OCI-LY1 (cell line): ENCODE results near the gene CIPC.

ENCODE experiments used
- H2AFZ ChIP-seq: fragments of 200-600 bp; sonication (generic), shearing (Covaris generic); 2 replicates; pipeline ENCODE4 v1.6.0; 2014; ENCODE audit warnings: antibody characterized with exemption, mild to moderate bottlenecking, low read length
- H3F3A ChIP-seq: fragments of 200-600 bp; sonication (generic), shearing (Covaris generic); 2 replicates; pipeline ENCODE4 v1.6.0; 2014; ENCODE audit warnings: mild to moderate bottlenecking, antibody characterized with exemption, low read length, moderate library complexity; ENCODE audit not compliant: insufficient read depth
- H3K27ac ChIP-seq: fragments of 200-600 bp; sonication (generic); 2 replicates; pipeline ENCODE4 v1.5.1; 2014; ENCODE audit warnings: low read length, mixed run types, mild to moderate bottlenecking, low read depth; ENCODE audit not compliant: poor library complexity, severe bottlenecking
- H3K27me3 ChIP-seq: fragments of 200-600 bp; sonication (generic); 2 replicates; pipeline ENCODE4 v1.6.0; 2014; ENCODE audit warnings: antibody characterized with exemption, mild to moderate bottlenecking, low read length, moderate library complexity; ENCODE audit not compliant: insufficient read depth
- H3K36me3 ChIP-seq: fragments of 200-600 bp; sonication (generic); 2 replicates; pipeline ENCODE4 v1.6.1; 2014; ENCODE audit warnings: mild to moderate bottlenecking, antibody characterized with exemption, low read length, moderate library complexity, mixed read lengths; ENCODE audit not compliant: insufficient read depth
- H3K4me1 ChIP-seq: fragments of 200-600 bp; sonication (generic); 2 replicates; pipeline ENCODE4 v1.5.1; 2014; ENCODE audit warnings: mild to moderate bottlenecking, low read length, moderate library complexity; ENCODE audit not compliant: insufficient read depth, severe bottlenecking
- H3K4me2 ChIP-seq: fragments of 200-600 bp; sonication (generic), shearing (Covaris generic); 2 replicates; pipeline ENCODE4 v1.6.1; 2014; ENCODE audit warnings: low read length
- H3K4me3 ChIP-seq: fragments of 200-600 bp; sonication (generic); 2 replicates; pipeline ENCODE4 v1.5.1; 2014; ENCODE audit warnings: low read length, low read depth, mild to moderate bottlenecking, mixed read lengths; ENCODE audit not compliant: poor library complexity, severe bottlenecking
- H3K79me2 ChIP-seq: fragments of 200-600 bp; shearing (Covaris generic); 2 replicates; pipeline ENCODE4 v1.6.1; 2016; ENCODE audit warnings: mixed run types, low read length, mixed read lengths; ENCODE audit not compliant: insufficient read depth
- H3K9ac ChIP-seq: fragments of 200-600 bp; sonication (generic), shearing (Covaris generic); 2 replicates; pipeline ENCODE4 v1.6.1; 2014; ENCODE audit warnings: mild to moderate bottlenecking, low read length, mixed read lengths
- H3K9me2 ChIP-seq: fragments of 200-600 bp; sonication (generic), shearing (Covaris generic); 2 replicates; pipeline ENCODE4 v1.6.1; 2014; ENCODE audit warnings: low read depth, mild to moderate bottlenecking, low read length, mixed read lengths
- H3K9me3 ChIP-seq: fragments of 200-600 bp; shearing (Covaris generic); 2 replicates; pipeline ENCODE4 v1.6.1; 2014; ENCODE audit warnings: low read length, mixed read lengths
- H4K20me1 ChIP-seq: fragments of 200-600 bp; sonication (generic), shearing (Covaris generic); 2 replicates; pipeline ENCODE4 v1.6.0; 2016; ENCODE audit warnings: mild to moderate bottlenecking, low read length; ENCODE audit not compliant: insufficient read depth
- CTCF ChIP-seq: fragments of 200-600 bp; sonication (generic), shearing (Covaris generic); IDR thresholded peaks from 2 replicates; pipeline ENCODE4 v1.5.1; 2017; ENCODE audit warnings: mild to moderate bottlenecking, antibody characterized with exemption, low read length, moderate library complexity, mixed read lengths
- EZH2 ChIP-seq: fragments of 200-600 bp; sonication (generic), shearing (Covaris generic); IDR thresholded peaks from 2 replicates; pipeline ENCODE4 v1.8.0; 2017; ENCODE audit warnings: borderline replicate concordance, mixed run types, mild to moderate bottlenecking, antibody characterized with exemption, low read length, moderate library complexity, mixed read lengths

CIPC gene

GRCh38 chr14:77151918-77152588 lies 54.0 kb downstream of the CIPC start:
- no peaks in the 10 kb centered on the region for H3K36me3 ChIP-seq
- TF ChIP-seq CTCF (peak; percentile 12; the same call in 1 of the 2 replicates), EZH2 (no peak)
- no peak overlapping the region for H3K9ac ChIP-seq
- H3K27ac ChIP-seq = no peak overlapping the region
- H3K4me2 ChIP-seq = no peak overlapping the region
- no peaks in the 10 kb centered on the region for H3K4me1 ChIP-seq
- H4K20me1 ChIP-seq = no peaks in the 10 kb centered on the region
- no peaks in the 10 kb centered on the region for H3K79me2 ChIP-seq
- H3K9me2 ChIP-seq = no peaks in the 10 kb centered on the region
- H3F3A ChIP-seq = no peaks in the 10 kb centered on the region
- H3K27me3 ChIP-seq = no peaks in the 10 kb centered on the region
- H3K9me3 ChIP-seq = no peaks in the 10 kb centered on the region
- H3K4me3 ChIP-seq = no peak overlapping the region
- H2AFZ ChIP-seq = no peak overlapping the region

GRCh38 chr14:77153802-77154201 lies 55.7 kb downstream of the CIPC start:
- Histone ChIP-seq H3F3A (no peaks in the 10 kb centered on the region), H3K27me3 (no peaks in the 10 kb centered on the region), H3K36me3 (no peaks in the 10 kb centered on the region), H3K79me2 (no peaks in the 10 kb centered on the region), H3K4me2 (no peak overlapping the region), H2AFZ (no peak overlapping the region), H4K20me1 (no peaks in the 10 kb centered on the region), H3K9me3 (no peaks in the 10 kb centered on the region), H3K4me3 (no peak overlapping the region), H3K4me1 (no peaks in the 10 kb centered on the region), H3K9ac (no peak overlapping the region), H3K9me2 (no peaks in the 10 kb centered on the region), H3K27ac (no peak overlapping the region)
- TF ChIP-seq EZH2 (no peak), CTCF (no peak)

GRCh38 chr14:77154421-77154820 lies 56.4 kb downstream of the CIPC start:
- Histone ChIP-seq H3K9me3 (no peaks in the 10 kb centered on the region), H3K36me3 (no peaks in the 10 kb centered on the region), H3K27ac (no peak overlapping the region), H3K27me3 (no peaks in the 10 kb centered on the region), H4K20me1 (no peaks in the 10 kb centered on the region), H3K4me2 (no peak overlapping the region), H3F3A (no peaks in the 10 kb centered on the region), H2AFZ (no peak overlapping the region), H3K9me2 (no peaks in the 10 kb centered on the region), H3K79me2 (no peaks in the 10 kb centered on the region), H3K9ac (no peak overlapping the region), H3K4me1 (no peaks in the 10 kb centered on the region), H3K4me3 (no peak overlapping the region)
- no peak for TF ChIP-seq CTCF
- TF ChIP-seq EZH2 = no peak
